ENCODE results near the gene PTH1R. TPM values are rescaled to one million over a fixed set of nuclear protein-coding genes. Genes with fewer than 3 reads are reported as not detected.

The PTH1R gene
- total RNA-seq, 1 experiment from 2014 or later: 0.32 TPM

- TF ChIP-seq SP1 (IDR thresholded peaks at IDR 0.05; ENCODE audit: low read depth): peak; percentile 34
- TF ChIP-seq ATF3 (IDR thresholded peaks at IDR 0.05): no peak; the same call in 1 of the 2 replicates
- no peak for TF ChIP-seq ELF1 (IDR thresholded peaks at IDR 0.05; ENCODE audit: borderline replicate concordance, low read depth)
- TF ChIP-seq ZFX (IDR thresholded peaks at IDR 0.05): no peak
- TF ChIP-seq POLR2AphosphoS5 (IDR thresholded peaks at IDR 0.05; ENCODE audit: low read depth, low read length): no peak
- TF ChIP-seq EZH2 (IDR thresholded peaks at IDR 0.05): no peak
- TF ChIP-seq JUND (IDR thresholded peaks at IDR 0.05): peak; percentile 90
- TF ChIP-seq CBX3 (IDR thresholded peaks at IDR 0.05; ENCODE audit: low read depth): peak; percentile 74; the same call in 1 of the 2 replicates
- no peak for TF ChIP-seq EZH2phosphoT487 (IDR thresholded peaks at IDR 0.05; ENCODE audit: borderline replicate concordance)
- TF ChIP-seq SRF (IDR thresholded peaks at IDR 0.05; ENCODE audit: low read depth): no peak
- no peak for TF ChIP-seq SIN3A (IDR thresholded peaks at IDR 0.05; ENCODE audit: low read depth)
- TF ChIP-seq REST (IDR thresholded peaks at IDR 0.05; ENCODE audit: low read depth): no peak
- TF ChIP-seq MAX (IDR thresholded peaks at IDR 0.05): no peak
- TF ChIP-seq TCF7L2 (IDR thresholded peaks at IDR 0.05; ENCODE audit: borderline replicate concordance, extremely low read depth, insufficient read depth, insufficient read length): no peak
- TF ChIP-seq RAD21 (IDR thresholded peaks at IDR 0.05; ENCODE audit: low read depth): peak; percentile 39
These were observed 57.8 kb downstream of the PTH1R start (continued) for GRCh38 chr3:46935168-46935858.

Data from HCT116 (cell line).